Measurements from ENCODE around the gene GNAQ.

Gene GNAQ

DNA sequence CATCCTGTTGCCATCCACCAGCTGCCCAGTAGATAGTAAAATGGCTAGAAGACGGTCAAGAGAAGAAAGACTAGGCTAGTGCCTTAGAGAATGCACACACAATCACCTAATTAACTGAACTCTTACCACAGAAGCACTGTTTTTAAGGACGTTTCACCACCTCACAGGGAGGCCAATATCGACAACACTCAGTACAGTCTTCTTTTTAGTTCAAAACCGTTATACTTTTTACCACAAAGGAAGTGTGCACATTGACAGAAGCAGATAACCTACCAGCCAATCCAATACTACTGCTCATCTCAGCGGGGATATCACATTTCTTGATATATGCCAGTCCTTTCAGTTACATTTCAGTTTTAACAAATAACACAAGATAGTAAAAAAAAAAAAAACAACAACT lies 122.3 kb downstream of the GNAQ start:
- no peak overlapping the region for H2AFZ ChIP-seq (ENCODE audit: low read length, unreplicated experiment)
- H3K36me3 ChIP-seq (ENCODE audit: insufficient read depth, low read length) = peaks cover 4% of the 10 kb centered on the region; the same call in 1 of the 2 replicates
- H3K27ac ChIP-seq (ENCODE audit: low read depth, low read length) = no peak overlapping the region
- H3K27me3 ChIP-seq (ENCODE audit: insufficient read depth, low read length) = no peaks in the 10 kb centered on the region
- H3K4me3 ChIP-seq (ENCODE audit: low read depth, low read length) = no peak overlapping the region
- peaks cover 40% of the 10 kb centered on the region for H3K79me2 ChIP-seq (ENCODE audit: control insufficient read depth, insufficient read depth, low read length, unreplicated experiment)
- peaks cover 46% of the 10 kb centered on the region for H3K4me1 ChIP-seq (ENCODE audit: control insufficient read depth, insufficient read depth, low read length, unreplicated experiment)

DNA sequence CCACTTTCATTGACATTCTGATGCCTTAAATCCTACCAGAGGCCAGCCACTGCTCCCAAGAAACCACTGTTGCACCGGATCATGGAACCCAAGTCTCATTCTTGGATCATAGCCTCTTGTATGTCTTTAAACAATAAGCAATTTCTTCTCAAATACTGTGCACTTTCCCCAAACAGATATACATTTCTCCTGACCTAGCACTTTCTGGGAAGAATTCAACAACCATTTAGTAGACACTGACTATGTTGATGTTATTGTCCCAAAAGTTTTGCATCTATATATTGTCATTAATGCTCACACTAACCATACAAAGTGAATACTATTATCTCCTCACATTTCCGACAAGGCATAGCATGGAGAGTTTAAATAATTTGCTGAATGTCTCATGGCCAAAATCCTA lies 123.3 kb downstream of the GNAQ start:
- Histone ChIP-seq H2AFZ (ENCODE audit: low read length, unreplicated experiment) (no peak overlapping the region), H3K4me3 (ENCODE audit: low read depth, low read length) (no peak overlapping the region), H3K79me2 (ENCODE audit: control insufficient read depth, insufficient read depth, low read length, unreplicated experiment) (peaks cover 35% of the 10 kb centered on the region), H3K36me3 (ENCODE audit: insufficient read depth, low read length) (no peaks in the 10 kb centered on the region; the same call in 1 of the 2 replicates), H3K27ac (ENCODE audit: low read depth, low read length) (no peak overlapping the region), H3K27me3 (ENCODE audit: insufficient read depth, low read length) (no peaks in the 10 kb centered on the region), H3K4me1 (ENCODE audit: control insufficient read depth, insufficient read depth, low read length, unreplicated experiment) (peaks cover 39% of the 10 kb centered on the region)

DNA sequence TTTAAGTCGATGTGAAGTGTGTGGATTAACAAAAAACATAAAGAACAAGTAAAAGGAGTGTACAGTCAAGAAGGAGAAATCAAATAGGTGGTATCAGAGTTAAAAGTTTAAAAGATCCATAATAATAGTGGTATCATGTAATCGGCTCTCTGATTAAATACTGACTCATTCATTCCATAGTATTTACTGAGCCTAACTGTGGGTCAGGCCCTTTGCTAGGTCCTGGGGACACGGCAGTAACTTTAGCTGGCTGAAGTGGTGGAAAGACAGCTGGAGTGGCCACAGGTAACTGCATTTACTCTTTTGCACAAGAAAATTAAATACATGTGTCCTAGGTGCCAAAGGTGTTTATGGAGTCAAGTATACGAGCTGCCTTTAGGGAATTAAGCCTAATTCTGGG lies 124.0 kb downstream of the GNAQ start:
- Histone ChIP-seq H3K4me1 (ENCODE audit: control insufficient read depth, insufficient read depth, low read length, unreplicated experiment) (peaks cover 34% of the 10 kb centered on the region), H3K27me3 (ENCODE audit: insufficient read depth, low read length) (no peaks in the 10 kb centered on the region), H2AFZ (ENCODE audit: low read length, unreplicated experiment) (no peak overlapping the region), H3K4me3 (ENCODE audit: low read depth, low read length) (peak overlapping the region; percentile 31; the same call in 1 of the 2 replicates), H3K27ac (ENCODE audit: low read depth, low read length) (peak overlapping the region; percentile 20; the same call in 1 of the 2 replicates), H3K79me2 (ENCODE audit: control insufficient read depth, insufficient read depth, low read length, unreplicated experiment) (peaks cover 31% of the 10 kb centered on the region), H3K36me3 (ENCODE audit: insufficient read depth, low read length) (no peaks in the 10 kb centered on the region)

DNA sequence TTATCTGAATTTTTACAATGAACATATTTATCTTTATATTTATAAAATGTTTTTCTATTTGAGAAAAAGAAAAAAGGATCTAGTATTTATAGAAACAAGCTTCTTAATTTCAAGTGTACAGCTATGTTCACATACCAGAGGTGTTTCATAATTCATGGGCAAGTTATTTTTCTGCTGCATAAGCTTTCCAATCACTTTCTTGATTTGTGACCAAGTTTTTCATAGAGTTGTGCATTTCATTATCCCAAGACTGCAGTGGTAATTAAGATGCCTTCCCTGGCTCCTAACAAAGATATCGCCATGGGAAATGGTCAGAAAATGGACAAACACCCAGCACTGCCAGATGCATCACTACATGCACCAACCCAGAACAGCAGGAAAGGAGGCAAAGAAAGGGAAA lies 124.6 kb downstream of the GNAQ start:
- Histone ChIP-seq H3K79me2 (ENCODE audit: control insufficient read depth, insufficient read depth, low read length, unreplicated experiment) (peaks cover 27% of the 10 kb centered on the region), H3K4me1 (ENCODE audit: control insufficient read depth, insufficient read depth, low read length, unreplicated experiment) (peaks cover 28% of the 10 kb centered on the region), H3K27me3 (ENCODE audit: insufficient read depth, low read length) (no peaks in the 10 kb centered on the region), H2AFZ (ENCODE audit: low read length, unreplicated experiment) (no peak overlapping the region), H3K27ac (ENCODE audit: low read depth, low read length) (peak overlapping the region; percentile 20; the same call in 1 of the 2 replicates), H3K36me3 (ENCODE audit: insufficient read depth, low read length) (no peaks in the 10 kb centered on the region), H3K4me3 (ENCODE audit: low read depth, low read length) (peak overlapping the region; percentile 31; the same call in 1 of the 2 replicates)

DNA sequence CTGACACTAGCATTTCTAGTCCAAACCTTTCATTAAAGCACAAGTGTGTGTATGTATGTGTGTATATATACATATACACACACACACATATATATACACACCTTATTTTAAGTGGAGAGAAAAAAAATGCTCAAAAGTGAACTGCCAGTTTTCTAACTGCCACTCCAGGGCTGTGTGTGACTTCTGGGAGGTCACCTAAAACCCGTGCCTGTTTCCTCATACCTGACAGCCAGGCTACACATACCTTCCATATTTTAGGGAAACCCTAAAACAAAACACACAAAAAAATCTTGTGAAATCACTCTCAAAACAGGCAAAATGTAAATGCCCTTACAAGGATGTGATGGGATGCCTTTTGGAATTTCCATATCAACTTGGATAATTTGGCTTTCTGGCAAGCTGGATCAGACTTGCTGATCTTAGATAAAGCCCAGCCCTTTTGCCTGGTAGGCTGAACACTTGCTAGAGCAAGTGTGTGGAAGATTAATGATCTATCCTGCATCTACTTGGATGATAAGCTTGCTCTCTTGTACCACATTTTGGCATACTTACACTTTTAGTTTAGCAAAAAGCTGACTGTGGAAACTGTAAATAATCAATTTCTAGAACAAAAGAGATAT lies 127.8 kb downstream of the GNAQ start:
- H3K79me2 ChIP-seq (ENCODE audit: control insufficient read depth, insufficient read depth, low read length, unreplicated experiment) = peaks cover 9% of the 10 kb centered on the region
- H2AFZ ChIP-seq (ENCODE audit: low read length, unreplicated experiment) = no peak overlapping the region
- peaks cover 28% of the 10 kb centered on the region for H3K4me1 ChIP-seq (ENCODE audit: control insufficient read depth, insufficient read depth, low read length, unreplicated experiment)
- H3K36me3 ChIP-seq (ENCODE audit: insufficient read depth, low read length) = no peaks in the 10 kb centered on the region
- H3K27ac ChIP-seq (ENCODE audit: low read depth, low read length) = no peak overlapping the region
- no peaks in the 10 kb centered on the region for H3K27me3 ChIP-seq (ENCODE audit: insufficient read depth, low read length)
- no peak overlapping the region for H3K4me3 ChIP-seq (ENCODE audit: low read depth, low read length)

DNA sequence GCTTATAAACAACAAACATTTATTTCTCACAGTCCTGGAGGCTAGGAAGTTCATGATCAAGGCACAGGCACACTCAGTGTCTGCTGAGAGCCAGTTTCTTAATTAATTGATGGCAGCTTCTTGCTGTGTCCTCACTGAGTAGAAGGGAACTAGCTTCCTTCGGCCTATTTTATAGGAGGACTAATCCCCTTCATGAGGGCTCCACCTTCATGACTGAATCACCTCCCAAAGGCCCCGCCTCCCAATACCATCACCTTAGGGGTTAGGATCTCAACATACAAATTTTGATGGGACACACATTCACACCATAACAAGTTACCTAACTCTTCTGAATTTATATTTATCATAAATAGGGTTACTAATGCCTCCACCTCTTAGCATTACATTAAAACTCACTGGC lies 129.8 kb downstream of the GNAQ start:
- H3K27me3 ChIP-seq (ENCODE audit: insufficient read depth, low read length) = no peaks in the 10 kb centered on the region
- no peaks in the 10 kb centered on the region for H3K36me3 ChIP-seq (ENCODE audit: insufficient read depth, low read length)
- H3K4me3 ChIP-seq (ENCODE audit: low read depth, low read length) = no peak overlapping the region
- peaks cover 18% of the 10 kb centered on the region for H3K4me1 ChIP-seq (ENCODE audit: control insufficient read depth, insufficient read depth, low read length, unreplicated experiment)
- no peak overlapping the region for H2AFZ ChIP-seq (ENCODE audit: low read length, unreplicated experiment)
- peaks cover 5% of the 10 kb centered on the region for H3K79me2 ChIP-seq (ENCODE audit: control insufficient read depth, insufficient read depth, low read length, unreplicated experiment)
- H3K27ac ChIP-seq (ENCODE audit: low read depth, low read length) = no peak overlapping the region

DNA sequence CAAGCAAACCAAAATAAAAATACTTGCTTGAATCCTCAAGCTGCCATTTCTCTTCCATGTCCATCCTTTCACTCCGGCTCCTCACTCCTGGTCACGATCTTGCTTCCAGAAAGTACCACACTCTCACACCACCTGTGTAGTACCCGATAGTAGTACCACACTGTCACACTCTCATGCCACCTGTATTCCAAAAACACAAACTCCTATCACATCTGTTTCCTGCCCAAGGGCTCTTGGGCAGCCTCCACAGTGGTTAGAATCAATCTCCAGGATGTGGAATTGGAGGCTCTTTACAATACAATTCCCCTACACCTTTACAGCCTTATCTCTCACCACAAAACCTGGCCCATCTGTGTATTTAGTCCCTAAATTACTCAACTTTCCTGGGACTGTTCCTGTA lies 130.6 kb downstream of the GNAQ start:
- Histone ChIP-seq H3K27ac (ENCODE audit: low read depth, low read length) (no peak overlapping the region), H3K4me1 (ENCODE audit: control insufficient read depth, insufficient read depth, low read length, unreplicated experiment) (peaks cover 17% of the 10 kb centered on the region), H3K4me3 (ENCODE audit: low read depth, low read length) (no peak overlapping the region), H3K36me3 (ENCODE audit: insufficient read depth, low read length) (no peaks in the 10 kb centered on the region), H3K79me2 (ENCODE audit: control insufficient read depth, insufficient read depth, low read length, unreplicated experiment) (no peaks in the 10 kb centered on the region), H2AFZ (ENCODE audit: low read length, unreplicated experiment) (no peak overlapping the region), H3K27me3 (ENCODE audit: insufficient read depth, low read length) (no peaks in the 10 kb centered on the region)

DNA sequence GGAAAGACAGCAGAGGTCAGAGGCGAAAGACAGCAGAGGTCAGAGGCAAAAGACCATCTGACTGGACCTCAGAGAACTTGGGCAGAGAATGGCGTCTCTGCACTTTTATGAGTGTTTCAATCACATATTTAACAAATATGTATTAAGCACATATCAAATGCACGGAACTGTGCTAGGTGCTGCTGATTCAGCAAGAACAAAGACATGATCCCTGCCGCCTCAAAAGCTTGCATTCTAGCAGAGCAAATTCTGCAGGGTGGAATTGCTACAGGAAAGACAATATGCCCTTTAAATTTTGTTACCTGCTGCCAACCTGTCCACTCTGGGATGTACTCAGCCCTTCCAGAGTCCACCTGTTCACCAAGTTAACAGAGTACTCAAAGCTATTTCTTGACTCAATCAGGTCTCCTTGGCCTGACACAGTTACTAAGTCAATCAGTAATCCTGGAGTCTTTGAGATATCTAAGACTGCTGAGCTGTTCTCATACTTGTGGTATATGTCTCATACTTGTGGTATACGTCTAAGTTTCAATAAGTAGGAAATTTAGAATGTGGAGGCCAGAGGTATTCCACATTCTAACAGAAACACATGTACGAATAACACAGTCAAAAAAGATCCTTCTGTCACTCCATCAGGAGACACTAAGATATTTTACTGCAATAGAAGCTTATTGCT lies 131.8 kb downstream of the GNAQ start:
- no peak overlapping the region for H3K27ac ChIP-seq (ENCODE audit: low read depth, low read length)
- no peak overlapping the region for H3K4me3 ChIP-seq (ENCODE audit: low read depth, low read length)
- no peak overlapping the region for H2AFZ ChIP-seq (ENCODE audit: low read length, unreplicated experiment)
- H3K36me3 ChIP-seq (ENCODE audit: insufficient read depth, low read length) = no peaks in the 10 kb centered on the region
- no peaks in the 10 kb centered on the region for H3K79me2 ChIP-seq (ENCODE audit: control insufficient read depth, insufficient read depth, low read length, unreplicated experiment)
- H3K27me3 ChIP-seq (ENCODE audit: insufficient read depth, low read length) = no peaks in the 10 kb centered on the region
- peaks cover 17% of the 10 kb centered on the region for H3K4me1 ChIP-seq (ENCODE audit: control insufficient read depth, insufficient read depth, low read length, unreplicated experiment)

DNA sequence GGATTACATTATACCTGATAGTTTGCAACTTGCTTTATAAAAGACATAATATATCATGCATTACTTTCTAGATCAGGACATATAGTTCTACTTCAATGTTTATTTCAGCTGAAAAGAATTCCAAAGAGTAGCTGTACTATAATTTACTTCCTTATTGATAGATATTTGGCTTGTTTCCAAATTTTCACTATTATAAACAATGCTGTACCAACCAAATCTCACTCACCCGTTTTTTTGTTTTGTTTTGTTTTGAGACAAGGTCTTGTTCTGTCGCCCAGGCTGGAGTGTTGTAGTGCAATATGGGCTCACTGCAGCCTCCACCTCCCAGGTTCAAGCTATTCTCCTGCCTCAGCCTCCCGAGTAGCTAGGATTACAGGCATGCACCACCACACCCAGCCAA lies 132.7 kb downstream of the GNAQ start:
- Histone ChIP-seq H3K27ac (ENCODE audit: low read depth, low read length) (no peak overlapping the region), H3K36me3 (ENCODE audit: insufficient read depth, low read length) (no peaks in the 10 kb centered on the region), H2AFZ (ENCODE audit: low read length, unreplicated experiment) (no peak overlapping the region), H3K79me2 (ENCODE audit: control insufficient read depth, insufficient read depth, low read length, unreplicated experiment) (no peaks in the 10 kb centered on the region), H3K4me3 (ENCODE audit: low read depth, low read length) (no peak overlapping the region), H3K4me1 (ENCODE audit: control insufficient read depth, insufficient read depth, low read length, unreplicated experiment) (peaks cover 17% of the 10 kb centered on the region), H3K27me3 (ENCODE audit: insufficient read depth, low read length) (no peaks in the 10 kb centered on the region)

DNA sequence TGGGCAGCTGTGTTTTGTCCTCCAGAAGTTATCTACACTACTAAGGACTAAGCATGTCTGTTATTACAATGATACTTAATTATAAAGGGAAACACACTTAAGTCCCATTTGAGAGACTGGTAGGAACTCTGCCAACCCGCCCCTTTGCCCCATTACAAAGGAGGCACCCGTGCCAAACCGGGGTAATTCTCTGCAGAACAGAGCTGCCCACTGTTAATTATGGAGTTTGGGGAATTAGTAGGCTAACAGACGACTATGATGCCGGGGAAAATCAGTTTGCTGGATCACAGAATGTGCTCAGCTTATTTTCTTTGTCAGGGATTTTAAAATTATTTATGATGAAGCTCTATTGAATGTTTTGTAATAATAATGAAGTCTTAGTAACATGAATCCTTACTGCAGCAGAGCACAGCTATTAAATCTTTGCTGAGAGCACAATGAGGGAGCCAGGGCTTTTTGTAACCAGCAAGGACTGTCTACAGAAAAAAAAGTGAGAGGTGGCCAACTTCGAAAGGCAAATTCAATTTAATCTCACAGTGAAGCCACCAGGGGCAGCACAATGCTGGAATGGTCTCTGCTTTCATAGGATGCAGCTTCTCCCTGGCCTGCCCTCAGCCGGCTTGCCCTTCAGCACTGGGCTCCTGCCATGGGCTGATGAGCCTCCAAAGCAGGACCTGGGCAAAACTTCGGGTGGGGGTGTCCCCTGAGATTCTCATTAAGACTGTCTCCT lies 134.5 kb downstream of the GNAQ start:
- Histone ChIP-seq H3K36me3 (ENCODE audit: insufficient read depth, low read length) (no peaks in the 10 kb centered on the region; the same call in 1 of the 2 replicates), H3K4me1 (ENCODE audit: control insufficient read depth, insufficient read depth, low read length, unreplicated experiment) (peaks cover 17% of the 10 kb centered on the region), H3K27ac (ENCODE audit: low read depth, low read length) (no peak overlapping the region), H3K4me3 (ENCODE audit: low read depth, low read length) (no peak overlapping the region), H2AFZ (ENCODE audit: low read length, unreplicated experiment) (no peak overlapping the region), H3K79me2 (ENCODE audit: control insufficient read depth, insufficient read depth, low read length, unreplicated experiment) (peaks cover 4% of the 10 kb centered on the region), H3K27me3 (ENCODE audit: insufficient read depth, low read length) (no peaks in the 10 kb centered on the region)

Data from ACC112 (cell line).